Stimulated activated naive CD8-positive, alpha-beta T cell treated with anti-CD3 and anti-CD28 coated beads, Interleukin-15, amount 100 ng/mL, for 72 hours (primary cell): ENCODE data around the gene IGF1R.

Experiments
- ATAC-seq: fragments of 150-1000 bp; cut with Tn5 transposase; 2 replicates; pipeline ENCODE4 v1.10.0; 2021; ENCODE audit warnings: mild to moderate bottlenecking, moderate library complexity
- DNase-seq, 2 donors: peaks; one replicate each; pipeline ENCODE4 v3.0.0; 2021 to 2022
- H3K27ac Mint-ChIP-seq, 2 donors: one replicate each; pipeline ENCODE4 v1.8.0; 2022; ENCODE audit warnings: mild to moderate bottlenecking in 2 of 2, mixed read lengths in 2 of 2, moderate library complexity in 2 of 2
- H3K27me3 Mint-ChIP-seq: one replicate; pipeline ENCODE4 v1.8.0; 2022; ENCODE audit warnings: mixed read lengths
- H3K4me1 Mint-ChIP-seq: one replicate; pipeline ENCODE4 v1.8.0; 2022; ENCODE audit warnings: mild to moderate bottlenecking, mixed read lengths
- H3K4me3 Mint-ChIP-seq, 2 donors: one replicate each; pipeline ENCODE4 v1.8.0; 2022; ENCODE audit warnings: mild to moderate bottlenecking in 2 of 2, mixed read lengths in 2 of 2, moderate library complexity in 1 of 2
- H3K9me3 Mint-ChIP-seq, 2 donors: one replicate each; pipeline ENCODE4 v1.8.0; 2022; ENCODE audit warnings: mixed read lengths in 2 of 2

The IGF1R gene

DNA sequence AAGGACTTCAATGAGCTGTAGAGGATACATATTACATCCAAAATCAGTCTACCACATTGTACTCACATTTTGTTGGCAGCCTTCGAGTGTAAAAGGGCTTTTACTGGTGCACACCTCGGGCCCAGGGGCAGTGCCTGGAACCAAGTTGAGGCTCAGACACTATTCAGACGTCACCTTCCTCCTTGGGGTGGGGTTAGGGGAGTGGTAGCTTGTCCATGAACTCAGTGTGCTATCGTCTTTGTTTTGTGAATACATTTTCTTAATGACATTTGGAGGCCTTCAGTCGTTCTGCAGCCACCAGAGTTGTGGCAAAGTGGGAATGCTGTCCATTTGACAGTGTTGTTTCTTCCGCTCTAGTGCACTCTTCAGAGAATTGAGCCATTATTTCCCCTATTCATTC lies 245.1 kb downstream of the IGF1R start:
- Mint-ChIP-seq H3K4me1 (no peaks in the 10 kb centered on the region), H3K27ac (no peak overlapping the region), H3K9me3 (no peaks in the 10 kb centered on the region), H3K27me3 (no peaks in the 10 kb centered on the region), H3K4me3 (no peak overlapping the region)
- ATAC-seq (no peak), DNase-seq (no peak)

DNA sequence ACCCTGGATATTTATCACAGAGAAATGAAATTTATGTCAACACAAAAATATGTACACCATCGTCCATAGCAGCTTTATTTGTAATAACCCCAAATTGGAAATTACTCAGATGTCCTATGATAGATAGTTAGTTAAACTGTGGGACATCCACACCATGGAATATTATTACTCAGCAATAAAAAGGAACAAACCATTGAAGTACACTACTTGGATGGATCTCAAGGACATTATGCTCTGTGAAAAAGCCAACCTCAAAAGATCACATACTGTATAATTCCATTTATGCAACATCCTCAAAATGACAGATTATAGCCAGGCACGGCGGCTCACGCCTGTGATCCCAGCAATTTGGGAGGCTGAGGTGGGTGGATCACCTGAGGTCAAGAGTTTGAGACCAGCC lies 246.0 kb downstream of the IGF1R start:
- H3K4me3 Mint-ChIP-seq, result no peak overlapping the region
- no peaks in the 10 kb centered on the region for H3K27me3 Mint-ChIP-seq
- H3K27ac Mint-ChIP-seq, result peak overlapping the region in 1 of 2 donors; percentile 48
- H3K4me1 Mint-ChIP-seq, result no peaks in the 10 kb centered on the region
- DNase-seq (no peak), ATAC-seq (no peak)
- no peaks in the 10 kb centered on the region for H3K9me3 Mint-ChIP-seq

DNA sequence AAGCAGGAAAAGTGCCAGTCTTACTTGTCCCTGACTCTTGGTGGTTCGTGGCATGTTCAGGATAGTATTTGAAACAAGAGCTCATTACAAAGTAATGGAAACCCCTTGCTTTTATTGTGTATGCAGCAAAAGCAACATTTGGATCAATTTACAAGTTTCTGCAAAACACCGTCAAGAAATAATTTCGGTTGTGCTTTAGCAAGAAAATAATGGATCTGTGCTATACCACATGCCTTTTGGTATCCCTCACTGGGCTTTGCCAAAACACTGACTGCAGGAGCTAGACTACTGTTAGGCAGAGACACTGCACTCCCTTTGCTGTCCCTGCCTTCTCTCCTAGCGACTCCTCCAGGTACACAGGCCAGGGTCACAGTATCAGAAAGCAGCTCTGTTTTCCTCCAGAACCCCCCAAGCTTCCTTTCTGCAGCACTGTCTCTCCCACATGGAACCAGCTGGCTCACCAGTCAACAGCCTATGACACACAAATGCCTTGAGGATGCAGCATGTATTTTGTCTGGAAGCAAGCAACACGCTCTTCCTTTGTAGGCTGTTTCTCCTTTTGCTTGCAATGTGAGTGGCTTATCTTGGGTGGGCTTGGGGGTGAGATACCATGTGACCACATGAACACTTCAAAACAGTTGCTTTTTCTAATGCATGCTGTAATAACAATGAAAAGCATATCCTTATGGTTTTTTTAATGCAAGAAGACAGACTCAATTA lies 247.8 kb downstream of the IGF1R start:
- H3K27me3 Mint-ChIP-seq, result no peaks in the 10 kb centered on the region
- DNase-seq, result no peak
- ATAC-seq, result no peak
- H3K4me3 Mint-ChIP-seq, result no peak overlapping the region
- H3K27ac Mint-ChIP-seq, result no peak overlapping the region
- H3K9me3 Mint-ChIP-seq, result no peaks in the 10 kb centered on the region
- H3K4me1 Mint-ChIP-seq, result no peaks in the 10 kb centered on the region

DNA sequence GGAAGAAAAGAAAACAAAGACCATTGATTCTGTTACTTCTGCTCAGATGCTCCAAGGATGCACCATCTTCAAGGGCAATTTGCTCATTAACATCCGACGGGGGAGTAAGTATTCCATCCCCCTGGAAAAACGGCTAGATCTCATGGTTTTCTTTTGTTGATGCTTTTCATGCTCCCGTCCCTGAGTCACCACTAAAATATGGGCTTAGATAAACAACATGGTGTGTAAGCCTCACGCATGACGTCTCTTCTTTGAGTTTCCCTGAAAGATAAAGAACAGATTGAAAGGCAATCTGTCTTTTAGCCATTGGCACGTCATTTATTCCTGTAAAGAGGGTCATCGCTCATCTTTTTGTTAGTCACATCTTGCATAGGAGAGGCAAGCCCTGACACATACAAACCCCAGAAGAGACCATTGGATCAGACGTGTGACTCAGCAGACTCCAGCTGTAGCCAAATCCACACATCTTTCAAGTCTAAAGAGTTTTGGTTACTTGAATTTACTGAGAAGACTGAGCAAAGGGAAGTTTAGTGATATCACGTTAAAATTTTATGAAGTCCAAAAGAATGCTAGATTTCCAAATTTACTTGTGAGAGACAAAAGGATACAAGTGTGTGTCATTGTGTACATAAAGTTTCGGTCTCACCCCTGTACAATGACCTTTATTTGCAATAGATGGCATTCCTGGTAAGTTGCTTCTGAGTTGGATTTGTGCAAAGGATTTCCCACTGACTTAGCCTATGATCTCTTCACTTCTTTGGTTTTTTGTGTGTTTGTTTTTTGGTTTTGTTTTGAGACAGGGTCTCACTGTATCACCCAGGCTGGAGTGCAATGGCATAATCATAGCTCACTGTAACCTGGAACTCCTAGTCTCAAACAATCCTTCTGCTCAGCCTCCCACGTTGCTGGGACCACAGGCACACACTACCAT lies 248.7 kb downstream of the IGF1R start:
- Mint-ChIP-seq H3K27ac (no peak overlapping the region), H3K4me1 (peaks cover 6% of the 10 kb centered on the region), H3K4me3 (no peak overlapping the region), H3K27me3 (no peaks in the 10 kb centered on the region), H3K9me3 (no peaks in the 10 kb centered on the region)
- ATAC-seq (no peak), DNase-seq (no peak)

DNA sequence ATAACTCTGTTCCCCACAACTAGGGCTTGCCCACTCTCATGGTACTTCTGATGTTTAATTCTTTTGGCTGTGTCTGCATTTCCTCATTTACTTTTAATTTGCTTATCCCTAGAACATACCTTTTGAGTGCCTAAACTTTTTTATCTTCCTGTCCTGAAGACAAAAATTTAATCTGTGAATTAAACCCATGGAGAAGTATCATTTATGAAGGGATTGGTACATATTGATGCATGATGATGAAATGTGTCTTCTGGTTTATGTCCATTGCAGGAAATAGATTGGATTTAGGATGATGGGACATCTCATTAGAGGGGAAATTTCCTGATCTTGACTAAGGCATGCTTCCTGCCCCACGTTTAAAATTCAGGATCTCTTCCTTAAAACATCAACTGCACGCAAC lies 249.8 kb downstream of the IGF1R start:
- H3K9me3 Mint-ChIP-seq, result no peaks in the 10 kb centered on the region
- DNase-seq (no peak), ATAC-seq (no peak)
- H3K4me1 Mint-ChIP-seq, result peaks cover 7% of the 10 kb centered on the region
- H3K4me3 Mint-ChIP-seq, result no peak overlapping the region
- H3K27me3 Mint-ChIP-seq, result no peaks in the 10 kb centered on the region
- H3K27ac Mint-ChIP-seq, result no peak overlapping the region

DNA sequence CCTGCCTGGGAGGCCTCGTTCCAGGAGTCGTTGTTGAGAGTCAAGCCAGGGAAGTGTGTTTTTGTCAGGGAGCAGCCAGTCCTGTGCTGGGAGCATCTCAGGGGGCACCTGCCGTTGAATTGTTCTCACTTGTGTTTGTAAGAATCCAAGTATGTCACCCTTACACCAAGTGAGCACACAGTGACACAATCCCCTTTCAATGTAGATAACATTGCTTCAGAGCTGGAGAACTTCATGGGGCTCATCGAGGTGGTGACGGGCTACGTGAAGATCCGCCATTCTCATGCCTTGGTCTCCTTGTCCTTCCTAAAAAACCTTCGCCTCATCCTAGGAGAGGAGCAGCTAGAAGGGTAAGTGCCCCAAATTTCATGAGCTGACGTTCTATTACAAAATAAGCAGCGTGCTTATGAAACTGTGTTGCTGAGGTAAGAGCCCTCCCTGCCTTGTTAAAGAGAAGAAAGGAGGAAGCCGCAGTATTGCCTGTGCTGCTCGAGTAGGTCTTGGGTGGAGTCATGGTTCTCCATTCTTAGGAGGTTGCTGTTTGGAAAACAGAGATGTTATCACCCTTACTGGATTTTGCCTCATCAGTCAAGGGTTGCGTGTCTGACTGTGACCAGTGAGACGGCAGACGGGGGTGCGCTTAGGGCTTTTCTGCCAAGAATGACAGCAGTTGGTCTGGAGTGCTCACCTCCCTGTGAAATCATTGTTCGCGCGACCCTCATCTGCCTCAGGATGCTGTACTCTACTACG lies 251.1 kb downstream of the IGF1R start:
- DNase-seq (no peak), ATAC-seq (no peak)
- Mint-ChIP-seq H3K4me3 (no peak overlapping the region), H3K27ac (no peak overlapping the region), H3K27me3 (no peaks in the 10 kb centered on the region), H3K4me1 (peaks cover 16% of the 10 kb centered on the region), H3K9me3 (no peaks in the 10 kb centered on the region)

DNA sequence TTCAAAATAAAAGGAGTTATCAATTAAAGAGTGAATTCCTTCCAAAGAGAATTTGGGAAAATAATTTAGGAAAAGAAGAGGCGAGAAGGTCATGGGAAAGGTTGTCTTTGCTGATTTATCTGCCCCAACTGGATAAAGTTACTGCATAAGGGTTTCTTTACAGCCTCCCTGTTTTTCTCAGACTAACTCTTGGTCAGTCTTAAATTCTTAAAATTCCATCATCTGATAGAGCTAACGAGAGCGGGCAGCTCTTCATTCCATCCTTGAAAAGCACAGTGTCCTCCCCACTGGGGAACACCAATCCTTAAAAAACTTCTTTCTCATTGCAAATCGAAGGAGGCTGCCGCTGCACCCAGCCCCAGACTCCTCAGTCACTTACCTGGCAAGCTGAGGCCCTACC lies 252.0 kb downstream of the IGF1R start:
- no peaks in the 10 kb centered on the region for H3K27me3 Mint-ChIP-seq
- H3K27ac Mint-ChIP-seq, result no peak overlapping the region
- DNase-seq (no peak), ATAC-seq (no peak)
- H3K4me3 Mint-ChIP-seq, result no peak overlapping the region
- H3K4me1 Mint-ChIP-seq, result peaks cover 16% of the 10 kb centered on the region
- no peaks in the 10 kb centered on the region for H3K9me3 Mint-ChIP-seq

DNA sequence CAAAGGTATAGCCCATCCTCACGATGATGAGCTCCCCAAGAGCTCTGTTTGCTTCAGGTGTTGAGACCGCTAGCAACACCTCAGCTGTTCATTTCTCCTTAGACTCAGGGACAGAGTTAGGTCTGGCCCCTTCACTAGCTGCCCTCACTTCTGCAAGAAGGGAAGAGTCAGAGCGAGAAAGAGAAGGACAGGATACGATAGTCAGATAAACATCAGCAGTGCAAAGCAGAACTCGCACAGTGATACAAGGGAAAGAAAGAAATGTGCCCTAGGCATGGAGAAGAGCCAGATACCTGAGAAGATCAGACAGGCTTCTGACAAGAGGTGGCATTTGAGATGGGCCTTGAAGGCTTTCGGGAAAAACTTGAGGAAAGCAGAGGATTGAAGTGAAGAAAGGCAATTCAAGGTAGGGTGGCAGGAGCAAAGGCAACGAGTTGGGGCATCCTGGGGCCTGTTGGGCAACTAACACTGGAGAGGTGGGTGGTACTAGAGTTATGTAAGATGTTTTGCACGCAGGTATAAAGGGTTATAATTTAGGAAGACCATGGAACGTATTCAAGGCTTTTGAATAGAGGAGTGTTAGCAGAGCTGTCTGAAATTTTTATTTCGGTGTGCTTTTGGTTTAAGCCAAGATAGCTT lies 253.2 kb downstream of the IGF1R start:
- H3K4me3 Mint-ChIP-seq, result no peak overlapping the region
- H3K9me3 Mint-ChIP-seq, result no peaks in the 10 kb centered on the region
- H3K4me1 Mint-ChIP-seq, result peaks cover 16% of the 10 kb centered on the region
- ATAC-seq, result peak; percentile 37
- H3K27ac Mint-ChIP-seq, result peak overlapping the region in 1 of 2 donors; percentile 17
- no peaks in the 10 kb centered on the region for H3K27me3 Mint-ChIP-seq
- no peak for DNase-seq

DNA sequence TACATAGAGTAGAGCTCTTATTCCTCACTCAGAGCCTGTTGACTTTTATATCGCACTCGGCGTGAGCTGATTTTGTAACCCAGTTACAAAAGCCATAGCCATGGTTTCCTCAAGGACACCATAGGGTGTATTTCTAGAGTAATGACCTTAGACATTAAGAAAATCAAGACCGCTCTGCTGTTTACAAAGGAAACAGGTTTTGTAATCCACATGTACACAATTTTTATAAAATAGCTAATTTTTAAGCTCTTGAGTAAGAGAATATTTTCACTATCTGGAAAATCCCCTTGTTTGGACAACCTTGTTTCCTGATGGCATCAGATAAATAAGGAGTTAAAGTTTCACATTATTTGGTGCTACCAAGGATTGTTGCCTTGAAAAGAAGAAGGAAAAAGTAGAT lies 254.6 kb downstream of the IGF1R start:
- ATAC-seq (no peak), DNase-seq (no peak)
- Mint-ChIP-seq H3K4me1 (peaks cover 16% of the 10 kb centered on the region), H3K27ac (no peak overlapping the region), H3K4me3 (no peak overlapping the region), H3K27me3 (no peaks in the 10 kb centered on the region), H3K9me3 (no peaks in the 10 kb centered on the region)

DNA sequence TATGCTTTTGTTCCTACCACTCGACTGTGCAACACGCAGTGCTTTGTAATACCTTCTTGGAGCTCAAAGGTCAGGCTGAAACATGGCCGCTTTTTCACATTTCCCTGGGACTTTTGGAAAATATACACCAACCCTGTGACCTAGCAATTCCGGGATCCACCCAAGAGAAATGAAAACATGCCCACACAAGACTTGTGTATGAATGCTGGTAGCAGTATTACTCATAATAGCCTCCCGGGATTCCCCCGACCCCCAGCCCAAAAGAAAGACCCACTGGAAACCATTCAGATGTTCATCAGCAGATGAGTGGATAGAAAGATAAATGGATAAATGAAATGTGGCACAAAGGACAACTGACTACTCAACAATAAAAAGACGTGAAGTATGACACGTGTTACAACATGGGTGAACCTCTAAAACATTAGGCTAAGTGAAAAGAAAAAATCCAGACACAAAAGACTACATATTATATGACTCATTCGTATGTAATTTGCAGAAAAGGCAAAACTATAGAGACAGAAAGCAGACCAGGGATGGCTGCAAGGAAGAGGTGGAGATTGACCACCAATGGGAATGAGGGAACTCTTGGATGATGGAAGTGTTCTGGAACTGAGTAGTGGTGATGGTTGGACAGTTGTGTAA lies 255.2 kb downstream of the IGF1R start:
- peaks cover 16% of the 10 kb centered on the region for H3K4me1 Mint-ChIP-seq
- ATAC-seq (peak; percentile 48), DNase-seq (no peak)
- no peaks in the 10 kb centered on the region for H3K27me3 Mint-ChIP-seq
- H3K4me3 Mint-ChIP-seq, result no peak overlapping the region
- H3K9me3 Mint-ChIP-seq, result no peaks in the 10 kb centered on the region
- H3K27ac Mint-ChIP-seq, result peak overlapping the region; percentile 4 to 48

DNA sequence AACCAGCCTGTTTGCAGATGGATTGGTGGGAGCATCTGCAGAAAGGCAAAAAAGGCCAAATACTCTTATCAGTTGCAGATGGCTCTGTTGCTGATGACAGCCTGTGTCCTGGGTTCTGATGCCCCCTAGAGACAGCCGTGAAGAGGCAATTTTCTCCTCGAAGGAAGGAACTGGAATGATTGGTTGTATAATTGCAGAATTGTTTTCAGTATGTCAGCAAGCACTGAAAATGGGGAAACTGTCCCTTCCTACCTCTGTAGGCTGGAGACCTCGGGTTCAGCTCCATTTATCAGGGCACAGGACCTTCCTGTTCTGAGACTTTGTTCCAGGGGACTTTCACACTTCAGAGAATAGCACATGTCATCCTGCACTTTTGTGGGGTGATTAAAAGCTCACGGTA lies 256.2 kb downstream of the IGF1R start:
- H3K27me3 Mint-ChIP-seq, result no peaks in the 10 kb centered on the region
- no peaks in the 10 kb centered on the region for H3K9me3 Mint-ChIP-seq
- DNase-seq (no peak), ATAC-seq (no peak)
- no peak overlapping the region for H3K27ac Mint-ChIP-seq
- no peak overlapping the region for H3K4me3 Mint-ChIP-seq
- peaks cover 16% of the 10 kb centered on the region for H3K4me1 Mint-ChIP-seq

DNA sequence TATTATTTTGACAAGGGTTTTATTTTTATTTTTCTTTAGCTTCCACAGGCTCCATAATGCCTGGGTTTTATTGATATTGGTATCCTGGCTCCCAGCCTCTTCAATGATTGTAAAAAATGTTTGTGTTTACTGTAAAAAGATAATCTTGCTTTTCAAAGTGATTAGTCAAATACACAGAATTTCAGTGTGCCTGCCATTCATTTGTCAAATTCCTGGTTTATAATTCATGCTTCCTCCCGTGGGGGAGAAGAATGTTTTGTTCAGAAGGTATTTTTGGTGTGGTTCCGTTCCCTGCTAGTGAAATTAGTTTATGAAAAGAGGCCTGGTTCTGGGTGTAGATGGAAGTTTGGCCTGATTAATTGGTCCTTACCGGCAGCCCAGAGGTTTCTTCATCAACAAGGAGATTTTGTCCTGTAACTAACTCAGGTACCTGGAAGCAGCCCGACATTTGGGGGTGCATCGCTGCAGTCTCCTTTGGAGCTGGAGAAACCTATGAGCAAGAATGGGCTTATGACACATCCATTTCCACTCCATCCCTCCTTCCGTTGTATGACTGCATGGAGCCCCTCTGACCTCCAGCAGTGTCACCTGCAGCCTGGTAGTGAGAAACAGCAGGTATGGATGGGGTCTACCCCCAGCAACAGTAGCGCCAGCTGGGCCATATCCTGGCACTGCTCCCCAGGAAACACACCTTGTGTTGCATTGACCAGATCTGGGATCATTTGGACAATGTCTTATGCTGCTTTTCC lies 257.8 kb downstream of the IGF1R start:
- Mint-ChIP-seq H3K4me1 (peaks cover 16% of the 10 kb centered on the region), H3K27ac (peak overlapping the region in 1 of 2 donors; percentile 48), H3K9me3 (no peaks in the 10 kb centered on the region), H3K27me3 (no peaks in the 10 kb centered on the region), H3K4me3 (no peak overlapping the region)
- ATAC-seq (no peak), DNase-seq (no peak)

DNA sequence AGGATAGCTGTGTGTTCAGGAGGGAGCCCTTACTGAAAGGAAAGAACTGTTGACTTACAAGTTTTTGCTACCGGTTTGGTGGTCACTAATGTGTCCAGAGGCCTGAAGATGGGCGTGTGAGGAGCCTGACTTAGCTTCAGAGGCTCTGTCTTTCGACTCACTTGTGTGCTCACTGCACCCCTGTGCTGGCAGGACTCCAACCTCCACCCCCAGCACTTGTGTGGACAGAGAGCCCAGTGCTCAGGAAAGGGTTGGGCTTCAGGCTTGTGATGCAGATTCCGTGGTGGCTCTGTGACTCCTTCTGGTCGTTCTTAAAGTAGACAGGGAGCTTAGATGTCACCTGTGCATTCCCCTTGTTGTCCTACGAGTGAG lies 258.4 kb downstream of the IGF1R start:
- no peaks in the 10 kb centered on the region for H3K9me3 Mint-ChIP-seq
- H3K4me3 Mint-ChIP-seq, result no peak overlapping the region
- ATAC-seq, result no peak
- no peak for DNase-seq
- peaks cover 11% of the 10 kb centered on the region for H3K4me1 Mint-ChIP-seq
- peak overlapping the region in 1 of 2 donors; percentile 34 for H3K27ac Mint-ChIP-seq
- H3K27me3 Mint-ChIP-seq, result no peaks in the 10 kb centered on the region

DNA sequence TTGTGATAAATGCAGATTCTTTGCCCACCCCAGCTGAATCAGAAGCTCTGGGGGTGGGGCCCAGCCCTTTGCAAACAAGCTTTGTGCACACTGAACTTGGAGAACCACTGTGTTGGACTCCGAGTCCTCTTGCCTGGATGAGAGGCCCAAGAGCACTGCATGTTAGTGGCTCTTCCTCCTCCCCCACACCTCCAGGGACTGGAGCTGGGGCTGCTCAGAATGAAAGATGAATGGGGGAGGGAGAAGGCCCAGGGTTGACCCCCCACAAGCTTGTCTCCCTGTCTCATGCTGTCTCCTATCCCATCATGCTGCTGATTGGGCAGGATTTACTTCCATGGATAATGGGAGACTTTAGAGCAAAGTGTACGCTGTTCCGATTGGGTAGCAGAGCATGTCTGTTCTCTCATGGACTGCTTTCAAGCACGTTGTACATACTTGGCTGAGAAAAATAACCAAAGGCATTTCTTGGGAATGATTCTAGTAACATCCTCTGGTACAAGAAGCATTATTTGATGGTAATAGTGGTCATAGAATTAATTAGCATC lies 259.7 kb downstream of the IGF1R start:
- no peak for DNase-seq
- peaks cover 10% of the 10 kb centered on the region for H3K4me1 Mint-ChIP-seq
- H3K27me3 Mint-ChIP-seq, result no peaks in the 10 kb centered on the region
- H3K4me3 Mint-ChIP-seq, result no peak overlapping the region
- no peak for ATAC-seq
- H3K9me3 Mint-ChIP-seq, result no peaks in the 10 kb centered on the region
- no peak overlapping the region for H3K27ac Mint-ChIP-seq
